ENCODE measurements around the gene DST.

The DST gene

DNA sequence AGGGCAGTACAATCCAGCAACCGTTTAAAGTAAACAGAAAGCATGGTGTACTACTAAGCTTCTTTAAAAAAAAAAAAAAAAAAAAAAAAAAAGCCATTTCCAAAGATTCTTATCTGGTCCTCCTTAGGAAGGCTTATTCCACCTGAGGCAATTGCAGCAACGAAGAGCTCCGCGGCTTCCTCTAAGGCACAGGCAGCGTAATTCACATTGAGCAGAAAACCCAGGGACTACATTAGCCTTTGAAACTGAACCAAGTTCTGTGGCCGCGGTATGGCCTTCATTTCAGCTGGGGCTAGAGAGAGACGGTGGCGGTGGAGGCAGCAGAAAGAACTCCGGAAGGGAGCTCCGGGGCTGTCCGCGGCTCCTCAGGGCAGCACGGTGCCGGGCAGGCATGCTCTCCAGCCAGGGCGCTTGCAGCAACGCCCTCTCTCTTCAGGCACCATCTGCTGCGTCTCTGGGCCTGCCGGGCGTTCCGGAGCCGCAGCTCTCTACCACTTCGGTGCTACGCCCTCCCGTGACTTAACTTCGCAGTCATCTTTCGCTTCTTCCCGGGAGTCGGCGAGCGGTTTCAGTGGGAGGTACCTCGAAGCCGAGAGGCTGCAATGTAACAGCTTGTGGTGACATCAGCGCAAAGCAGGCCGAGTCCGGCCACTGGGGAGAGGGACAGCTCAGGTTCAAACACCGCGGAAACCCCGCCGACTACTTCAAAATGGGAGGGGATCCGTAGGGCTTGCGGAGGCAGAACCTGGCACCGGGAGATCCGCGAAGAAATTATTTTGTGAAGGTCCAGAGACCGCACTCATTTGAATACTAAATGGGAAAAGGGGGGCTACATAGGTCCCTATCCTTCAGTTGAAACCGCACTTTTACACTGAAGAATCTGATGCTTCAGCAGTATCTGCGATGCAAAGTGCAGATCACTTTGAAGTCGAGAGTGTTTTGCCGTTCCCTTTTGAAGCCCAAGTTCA, 100.0 kb downstream of the DST start:
- H3K9me3 Mint-ChIP-seq = no peaks in the 10 kb centered on the region
- no peak overlapping the region for H3K4me3 Mint-ChIP-seq
- no peaks in the 10 kb centered on the region for H3K27me3 Mint-ChIP-seq
- no peaks in the 10 kb centered on the region for H3K4me1 Mint-ChIP-seq
- H3K36me3 Mint-ChIP-seq = no peaks in the 10 kb centered on the region
- no peak overlapping the region for H3K27ac Mint-ChIP-seq

GRCh38 chr6:56541741-56542360, 100.8 kb downstream of the DST start:
- Mint-ChIP-seq H3K4me3 (no peak overlapping the region), H3K27me3 (no peaks in the 10 kb centered on the region), H3K9me3 (no peaks in the 10 kb centered on the region), H3K27ac (no peak overlapping the region), H3K4me1 (no peaks in the 10 kb centered on the region), H3K36me3 (no peaks in the 10 kb centered on the region)

DNA sequence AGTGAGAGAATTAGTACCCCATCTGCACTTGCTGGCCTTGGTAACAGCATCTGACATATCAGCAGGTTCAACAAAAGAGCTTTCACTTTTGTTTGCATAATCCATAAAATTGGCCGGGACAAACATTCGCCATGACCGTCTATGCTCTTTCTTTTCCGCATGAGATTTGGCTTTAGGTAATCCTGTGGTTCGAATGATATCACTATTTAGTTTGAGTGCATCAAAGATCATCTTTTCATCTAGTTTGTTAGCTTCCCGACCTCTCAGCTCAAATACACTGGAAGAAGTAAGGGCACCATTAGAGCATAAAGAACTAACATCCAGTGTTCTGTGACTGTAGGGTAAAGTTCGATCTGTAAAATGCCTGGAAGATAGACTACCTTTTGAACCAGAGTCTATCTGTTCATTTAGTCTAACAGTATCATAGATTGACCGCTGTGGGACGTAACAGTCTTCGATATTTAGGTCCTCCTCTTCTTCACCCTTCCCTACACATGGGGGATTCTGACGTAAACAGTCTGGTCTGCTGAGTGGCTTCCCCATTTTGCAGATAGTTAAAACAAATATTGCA, 101.6 kb downstream of the DST start:
- Mint-ChIP-seq H3K9me3 (no peaks in the 10 kb centered on the region), H3K27ac (no peak overlapping the region), H3K36me3 (no peaks in the 10 kb centered on the region), H3K4me1 (no peaks in the 10 kb centered on the region), H3K4me3 (no peak overlapping the region), H3K27me3 (no peaks in the 10 kb centered on the region)

GRCh38 chr6:56540232-56541029, 102.3 kb downstream of the DST start:
- Mint-ChIP-seq H3K27me3 (no peaks in the 10 kb centered on the region), H3K9me3 (no peaks in the 10 kb centered on the region), H3K4me3 (no peak overlapping the region), H3K4me1 (no peaks in the 10 kb centered on the region), H3K27ac (no peak overlapping the region), H3K36me3 (no peaks in the 10 kb centered on the region)

DNA sequence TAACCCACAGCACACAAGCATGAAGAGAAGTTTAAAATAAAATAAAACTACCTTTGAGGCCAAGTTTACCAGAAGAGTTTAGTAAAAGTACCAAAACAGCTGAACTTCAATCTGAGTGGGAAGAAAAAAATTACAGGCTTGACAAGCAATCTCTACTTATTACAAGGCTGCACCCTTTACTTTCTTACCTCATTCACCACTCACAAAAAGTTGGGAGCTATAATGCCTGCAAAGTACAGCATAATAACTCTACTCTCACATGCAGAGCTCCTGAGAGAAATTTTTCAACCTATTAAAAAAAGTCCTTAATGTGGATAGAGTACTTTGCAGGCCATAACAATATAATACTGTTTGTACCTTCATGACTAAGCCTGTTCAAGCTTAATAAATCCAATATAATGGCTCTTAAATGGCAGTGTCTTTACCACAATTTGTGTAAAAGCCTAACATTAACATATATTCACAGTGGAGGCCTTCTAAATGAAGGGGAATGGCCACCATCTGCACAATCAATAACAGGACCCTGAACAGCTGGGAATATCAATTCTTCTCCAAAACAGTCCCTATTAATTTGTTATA, 103.1 kb downstream of the DST start:
- Mint-ChIP-seq H3K9me3 (no peaks in the 10 kb centered on the region), H3K36me3 (no peaks in the 10 kb centered on the region), H3K4me3 (no peak overlapping the region), H3K27me3 (no peaks in the 10 kb centered on the region), H3K4me1 (no peaks in the 10 kb centered on the region), H3K27ac (no peak overlapping the region)

DNA sequence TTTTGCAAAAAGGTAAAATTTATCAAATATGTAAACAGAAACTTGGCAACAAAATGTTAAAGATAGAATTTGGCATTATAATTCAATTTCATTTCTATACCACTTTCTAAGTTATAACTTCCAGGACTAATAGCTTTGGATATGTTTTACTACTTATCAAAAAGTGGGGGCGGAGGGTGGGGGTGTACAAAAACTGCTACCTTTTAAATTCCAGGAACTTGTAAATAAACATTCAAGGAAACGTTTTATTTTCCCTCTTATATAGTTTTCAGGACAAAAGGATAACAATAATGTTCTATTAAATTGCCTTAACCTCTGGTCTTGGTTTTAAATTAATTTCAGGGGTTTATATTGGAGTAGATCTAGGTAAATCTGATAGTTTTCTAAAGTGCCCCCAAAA, 103.8 kb downstream of the DST start:
- Mint-ChIP-seq H3K9me3 (no peaks in the 10 kb centered on the region), H3K27ac (no peak overlapping the region), H3K4me3 (no peak overlapping the region), H3K4me1 (no peaks in the 10 kb centered on the region), H3K27me3 (no peaks in the 10 kb centered on the region), H3K36me3 (no peaks in the 10 kb centered on the region)

GRCh38 chr6:56537223-56537770, 105.4 kb downstream of the DST start:
- Mint-ChIP-seq H3K27ac (no peak overlapping the region), H3K9me3 (no peaks in the 10 kb centered on the region), H3K27me3 (no peaks in the 10 kb centered on the region), H3K36me3 (no peaks in the 10 kb centered on the region), H3K4me1 (no peaks in the 10 kb centered on the region), H3K4me3 (no peak overlapping the region)

DNA sequence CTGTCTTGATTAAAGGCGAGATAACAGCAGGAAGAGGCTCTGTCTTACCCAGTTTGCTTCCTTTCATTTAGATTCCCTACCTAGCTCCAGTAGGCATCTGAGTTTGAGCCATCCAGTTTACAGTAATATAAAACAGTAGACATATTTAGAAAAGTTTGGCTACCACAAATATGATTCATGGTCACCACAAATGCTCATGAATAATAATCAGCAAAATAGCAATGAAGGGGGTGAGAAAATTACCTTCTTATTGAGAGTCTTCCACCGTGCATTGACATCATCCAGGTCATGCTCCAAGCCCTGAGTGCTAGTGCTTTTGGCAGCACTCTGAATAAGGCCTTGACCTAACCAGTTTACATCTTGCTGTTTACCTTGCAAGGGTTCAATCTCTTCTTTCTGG, 106.2 kb downstream of the DST start:
- Mint-ChIP-seq H3K27ac (no peak overlapping the region), H3K4me3 (no peak overlapping the region), H3K27me3 (no peaks in the 10 kb centered on the region), H3K9me3 (no peaks in the 10 kb centered on the region), H3K36me3 (no peaks in the 10 kb centered on the region), H3K4me1 (no peaks in the 10 kb centered on the region)

DNA sequence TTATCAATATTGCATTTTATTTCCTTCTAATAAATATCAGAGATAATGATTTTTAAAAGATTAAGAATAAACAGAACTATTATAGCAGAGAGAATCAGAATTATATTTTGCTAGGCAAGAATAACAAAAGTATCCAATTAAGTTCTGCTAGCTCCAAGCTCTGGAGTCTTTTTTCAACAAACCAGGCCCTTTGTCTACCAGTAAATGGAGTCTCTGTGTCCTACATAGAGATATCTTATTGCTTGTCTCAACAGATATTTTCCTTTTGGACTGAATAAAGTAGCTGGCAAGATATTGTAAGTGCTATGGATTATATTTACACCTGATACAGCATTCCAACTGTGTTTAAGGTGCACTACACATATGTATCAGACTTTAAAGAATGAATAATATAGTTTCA, 107.1 kb downstream of the DST start:
- H3K4me1 Mint-ChIP-seq = no peaks in the 10 kb centered on the region
- no peak overlapping the region for H3K27ac Mint-ChIP-seq
- no peak overlapping the region for H3K4me3 Mint-ChIP-seq
- H3K27me3 Mint-ChIP-seq = no peaks in the 10 kb centered on the region
- H3K36me3 Mint-ChIP-seq = no peaks in the 10 kb centered on the region
- H3K9me3 Mint-ChIP-seq = no peaks in the 10 kb centered on the region

- no peaks in the 10 kb centered on the region for H3K36me3 Mint-ChIP-seq
- H3K27me3 Mint-ChIP-seq = no peaks in the 10 kb centered on the region
- no peaks in the 10 kb centered on the region for H3K9me3 Mint-ChIP-seq
- no peaks in the 10 kb centered on the region for H3K4me1 Mint-ChIP-seq
- H3K4me3 Mint-ChIP-seq = no peak overlapping the region
- H3K27ac Mint-ChIP-seq = no peak overlapping the region
Observed at GRCh38 chr6:56534680-56535419, 107.8 kb downstream of the DST start.

DNA sequence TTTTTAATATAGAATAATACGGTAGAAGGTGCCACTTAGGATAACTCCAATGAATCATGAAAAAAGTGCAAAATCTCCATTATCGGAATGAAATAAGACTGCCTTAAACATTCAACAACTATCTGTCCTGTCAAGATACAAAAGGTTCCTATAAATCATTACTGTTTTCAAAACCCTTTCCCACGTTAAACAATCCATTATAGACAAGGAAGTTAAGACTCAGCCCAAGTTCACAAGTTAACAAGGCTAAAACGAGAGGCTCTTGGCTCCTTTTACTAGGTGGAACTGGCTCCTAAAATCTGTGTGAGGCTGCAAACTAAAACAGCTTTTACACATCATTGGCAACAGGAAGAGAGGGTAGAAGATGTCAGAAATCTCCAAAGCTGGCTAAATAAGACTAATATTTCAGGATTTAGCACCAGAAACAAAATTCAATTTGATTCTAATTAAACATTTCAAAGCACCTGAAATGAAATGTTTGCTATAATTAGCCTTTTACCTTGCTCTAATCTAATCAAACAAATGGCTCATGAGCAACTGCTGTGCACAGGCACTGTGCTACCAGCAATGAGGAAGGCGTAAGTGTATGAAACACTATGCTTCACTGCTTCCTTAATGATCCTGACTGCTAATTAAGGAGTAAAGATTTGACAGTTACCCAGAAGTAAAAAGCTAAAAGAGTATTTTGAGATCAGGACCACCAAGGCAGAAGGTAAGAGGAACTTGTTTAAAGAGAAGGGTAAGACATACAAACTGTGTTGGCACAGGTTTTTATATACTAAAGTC, 109.7 kb downstream of the DST start:
- no peaks in the 10 kb centered on the region for H3K36me3 Mint-ChIP-seq
- H3K27ac Mint-ChIP-seq = no peak overlapping the region
- H3K9me3 Mint-ChIP-seq = no peaks in the 10 kb centered on the region
- no peak overlapping the region for H3K4me3 Mint-ChIP-seq
- no peaks in the 10 kb centered on the region for H3K27me3 Mint-ChIP-seq
- H3K4me1 Mint-ChIP-seq = no peaks in the 10 kb centered on the region

- Mint-ChIP-seq H3K4me1 (no peaks in the 10 kb centered on the region), H3K27ac (no peak overlapping the region), H3K36me3 (no peaks in the 10 kb centered on the region), H3K27me3 (no peaks in the 10 kb centered on the region), H3K9me3 (no peaks in the 10 kb centered on the region), H3K4me3 (no peak overlapping the region)
Observed at GRCh38 chr6:56531839-56532595, 110.7 kb downstream of the DST start.

DNA sequence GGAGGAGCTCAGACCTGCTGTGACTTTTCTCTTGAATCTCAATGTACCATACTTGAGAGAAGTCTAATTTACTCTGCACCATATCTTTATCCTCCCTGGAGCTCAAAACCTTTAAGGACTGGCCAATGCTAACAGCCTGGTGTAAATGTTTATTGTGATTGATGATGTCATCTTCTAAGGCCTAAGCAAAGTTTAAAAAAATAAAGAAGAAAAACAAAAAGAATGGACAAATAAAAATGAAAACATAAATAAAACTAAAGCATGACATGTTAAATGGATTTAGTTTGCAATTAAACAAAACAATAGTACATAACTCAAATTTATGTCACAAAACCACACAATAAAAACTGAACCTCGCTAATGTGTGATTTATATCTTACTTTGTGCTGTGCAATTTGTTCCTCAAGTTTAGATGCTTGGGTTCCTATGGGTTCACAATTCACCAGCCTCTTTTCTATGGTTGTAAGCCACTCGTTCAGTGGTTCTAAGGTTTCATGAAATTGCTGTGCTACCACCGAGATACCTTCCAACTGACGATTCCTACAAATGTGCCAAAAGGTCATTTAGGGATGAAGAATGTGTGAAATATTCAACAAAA, 113.0 kb downstream of the DST start:
- H3K9me3 Mint-ChIP-seq = no peaks in the 10 kb centered on the region
- no peaks in the 10 kb centered on the region for H3K36me3 Mint-ChIP-seq
- no peaks in the 10 kb centered on the region for H3K27me3 Mint-ChIP-seq
- no peaks in the 10 kb centered on the region for H3K4me1 Mint-ChIP-seq
- H3K27ac Mint-ChIP-seq = no peak overlapping the region
- H3K4me3 Mint-ChIP-seq = no peak overlapping the region
